K562 (cell line): ENCODE measurements around the gene SLC25A11. TPM values are rescaled to one million over a fixed set of nuclear protein-coding genes. Genes with fewer than 3 reads are reported as not detected.

Source experiments
- CEBPZ ChIP-seq: fragments of 150-350 bp; IDR thresholded peaks from 2 replicates; pipeline ENCODE4 v1.6.1; 2014; ENCODE audit warnings: low read depth, mild to moderate bottlenecking, low read length, borderline replicate concordance
- CHD1 ChIP-seq: fragments of 200-600 bp; sonication (generic); IDR thresholded peaks from one replicate; pipeline ENCODE4 v1.6.1; 2012; ENCODE audit warnings: mild to moderate bottlenecking, moderate library complexity, low read length, inconsistent platforms
- CREB3L1 ChIP-seq: fragments of 450-650 bp; IDR thresholded peaks from 2 replicates; pipeline ENCODE4 v1.6.1; 2014; ENCODE audit warnings: low read depth, mild to moderate bottlenecking, moderate library complexity, borderline replicate concordance
- HDAC1 ChIP-seq, 2 experiments: fragments of 450-650 bp; IDR thresholded peaks; 2 replicates each; pipeline ENCODE4 v1.6.1; 2016 to 2017; ENCODE audit warnings: inconsistent platforms in 1 of 2, mild to moderate bottlenecking in 1 of 2, moderate library complexity in 1 of 2
- MCM2 ChIP-seq: fragments of 450-650 bp; IDR thresholded peaks from 2 replicates; pipeline ENCODE4 v1.6.1; 2017; ENCODE audit warnings: low read depth, mild to moderate bottlenecking
- NCOA1 ChIP-seq: fragments of 450-650 bp; IDR thresholded peaks from 2 replicates; pipeline ENCODE4 v1.6.1; 2016; ENCODE audit warnings: low read depth
- NCOA6 ChIP-seq: fragments of 450-650 bp; IDR thresholded peaks from 2 replicates; pipeline ENCODE4 v1.6.1; 2017; ENCODE audit warnings: mild to moderate bottlenecking
- NR3C1 ChIP-seq: sonication (generic); formaldehyde crosslinking; IDR thresholded peaks from 2 replicates; pipeline ENCODE4 v1.8.1; 2022; ENCODE audit warnings: missing genetic modification reagents
- POLR3A ChIP-seq: IDR thresholded peaks from 2 replicates; pipeline ENCODE4 v1.6.1; 2011; ENCODE audit warnings: borderline replicate concordance, mild to moderate bottlenecking, moderate library complexity; ENCODE audit not compliant: insufficient read length, insufficient read depth; ENCODE audit errors: extremely low read depth
- PRMT5 ChIP-seq: sonication (generic); formaldehyde crosslinking; IDR thresholded peaks from 2 replicates; pipeline ENCODE4 v1.5.0; 2020; ENCODE audit warnings: missing genetic modification reagents
- RBM25 ChIP-seq: fragments of 200-400 bp; formaldehyde crosslinking; IDR thresholded peaks from 2 replicates; pipeline ENCODE4 v1.6.1; 2018; ENCODE audit warnings: low read length, low read depth, moderate library complexity; ENCODE audit not compliant: severe bottlenecking
- SP2 ChIP-seq: IDR thresholded peaks from 2 replicates; pipeline ENCODE4 v1.6.1; 2011; ENCODE audit warnings: mild to moderate bottlenecking, low read depth, low read length, moderate library complexity; ENCODE audit not compliant: poor library complexity, severe bottlenecking; ENCODE audit errors: extremely low read depth
- TAL1 ChIP-seq: fragments of 450-650 bp; IDR thresholded peaks from 2 replicates; pipeline ENCODE4 v1.6.1; 2016; ENCODE audit warnings: mild to moderate bottlenecking
- YBX1 ChIP-seq: fragments of 450-650 bp; IDR thresholded peaks from 2 replicates; pipeline ENCODE4 v1.7.1; 2016; ENCODE audit warnings: mild to moderate bottlenecking
- ZFP1 ChIP-seq: fragments of 450-650 bp; formaldehyde crosslinking; IDR thresholded peaks from 2 replicates; pipeline ENCODE4 v1.4.0; 2020; ENCODE audit warnings: mild to moderate bottlenecking, mixed read lengths
- ZHX1 ChIP-seq: fragments of 150-350 bp; conservative IDR thresholded peaks from 2 replicates; pipeline ENCODE4 v1.6.1; 2014; ENCODE audit warnings: low read length
- polyA plus RNA-seq, 8 experiments: library from polyadenylated mRNA; depleted of rRNA in 4 of 8; stranded (reverse) in 5 of 8; unstranded in 3 of 8; fragments of >200 nt; fragmentation: Nextera tagmentation in 2 of 8; fragmentation: Illumina TruSeq in 1 of 8; extraction: Ambion mirVana in 2 of 8; extraction: Trizol in 1 of 8; gene quantifications; 2 replicates each; pipeline versions ENCODE4 v1.2.1 to v1.2.3, GENCODE V29; 2011 to 2014; ENCODE audit warnings: inconsistent platforms in 1 of 8, missing spikeins in 1 of 8
- total RNA-seq, 7 experiments: library from RNA; depleted of rRNA in 6 of 7; stranded (reverse); fragments of >200 nt in 6 of 7; fragmentation: Illumina TruSeq in 2 of 7; extraction: Trizol in 2 of 7; gene quantifications; 2 replicates each; pipeline versions ENCODE4 v1.2.1 to v1.2.3, GENCODE V29; 2011 to 2021; ENCODE audit warnings: low replicate concordance in 1 of 7
- TF ChIP-seq, protein P1 (sequence below): fragments of 250-450 bp; sonication (Bioruptor Pico); IDR thresholded peaks from 2 replicates; pipeline ENCODE4 v1.5.1; 2021; ENCODE audit warnings: mild to moderate bottlenecking
- TF ChIP-seq, protein P2 (sequence below): fragments of 250-450 bp; sonication (Bioruptor Pico); IDR thresholded peaks from 2 replicates; pipeline ENCODE4 v1.8.0; 2021; ENCODE audit warnings: borderline replicate concordance, mild to moderate bottlenecking, moderate library complexity; ENCODE audit not compliant: poor library complexity, severe bottlenecking

Gene SLC25A11
- total and polyA plus RNA-seq, 9 of the 15 experiments (the other 6 are each of a cell fraction or from before 2014, with no cell fraction given): 3.1 to 56.7 (median 32.9) TPM

GRCh38 chr17:4986951-4987766, 47.3 kb upstream of the SLC25A11 start, which contains the start of gene CAMTA2 (continued):
- no peak for TF ChIP-seq POLR3A
- TF ChIP-seq MCM2: no peak
- no peak for TF ChIP-seq NR3C1
- TF ChIP-seq CREB3L1: peak; percentile 61; the same call in 1 of the 2 replicates
- no peak for TF ChIP-seq CEBPZ
- no peak for TF ChIP-seq PRMT5
- peak; percentile 24 for TF ChIP-seq RBM25
- TF ChIP-seq CHD1: no peak
- no peak for TF ChIP-seq ZHX1
- no peak for TF ChIP-seq YBX1
- TF ChIP-seq, protein P1, sequence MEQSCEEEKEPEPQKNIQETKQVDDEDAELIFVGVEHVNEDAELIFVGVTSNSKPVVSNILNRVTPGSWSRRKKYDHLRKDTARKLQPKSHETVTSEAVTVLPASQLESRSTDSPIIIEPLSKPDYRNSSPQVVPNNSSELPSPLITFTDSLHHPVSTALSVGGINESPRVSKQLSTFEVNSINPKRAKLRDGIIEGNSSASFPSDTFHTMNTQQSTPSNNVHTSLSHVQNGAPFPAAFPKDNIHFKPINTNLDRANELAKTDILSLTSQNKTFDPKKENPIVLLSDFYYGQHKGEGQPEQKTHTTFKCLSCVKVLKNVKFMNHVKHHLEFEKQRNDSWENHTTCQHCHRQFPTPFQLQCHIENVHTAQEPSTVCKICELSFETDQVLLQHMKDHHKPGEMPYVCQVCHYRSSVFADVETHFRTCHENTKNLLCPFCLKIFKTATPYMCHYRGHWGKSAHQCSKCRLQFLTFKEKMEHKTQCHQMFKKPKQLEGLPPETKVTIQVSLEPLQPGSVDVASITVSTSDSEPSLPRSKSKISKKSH (CRISPR knock-in tag): no peak
- TF ChIP-seq ZFP1 (CRISPR knock-in tag): no peak
- peak; percentile 57 for TF ChIP-seq SP2
- TF ChIP-seq, protein P2, sequence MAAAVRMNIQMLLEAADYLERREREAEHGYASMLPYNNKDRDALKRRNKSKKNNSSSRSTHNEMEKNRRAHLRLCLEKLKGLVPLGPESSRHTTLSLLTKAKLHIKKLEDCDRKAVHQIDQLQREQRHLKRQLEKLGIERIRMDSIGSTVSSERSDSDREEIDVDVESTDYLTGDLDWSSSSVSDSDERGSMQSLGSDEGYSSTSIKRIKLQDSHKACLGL (CRISPR knock-in tag): no peak
- no peak for TF ChIP-seq TAL1
- TF ChIP-seq NCOA6: peak; percentile 54; the same call in 1 of the 2 replicates
- TF ChIP-seq HDAC1 (IDR thresholded peaks at IDR 0.05): peak in 1 of 2 experiments; percentile 74; a peak in 2 of 4 replicates
- TF ChIP-seq NCOA1: no peak
